H9 (cell line): Measurements from ENCODE around the gene SLC25A17. TPM values are rescaled to one million over a fixed set of nuclear protein-coding genes. Genes with fewer than 3 reads are reported as not detected.

ENCODE experiments used
- DNase-seq: peaks from one replicate; pipeline ENCODE4 v3.0.0-alpha.2; 2017
- H2AFZ ChIP-seq: one replicate; pipeline ENCODE4 v1.6.1; 2013; ENCODE audit warnings: mild to moderate bottlenecking, low read length, control low read depth, moderate library complexity
- H2AK5ac ChIP-seq: 2 replicates; pipeline ENCODE4 v1.6.1; 2013; ENCODE audit warnings: low read length, control low read depth, mixed read lengths; ENCODE audit not compliant: insufficient read length
- H2BK120ac ChIP-seq: one replicate; pipeline ENCODE4 v1.6.1; 2013; ENCODE audit warnings: low read depth, mild to moderate bottlenecking, low read length, control low read depth, inconsistent platforms; ENCODE audit not compliant: poor library complexity, severe bottlenecking
- H2BK12ac ChIP-seq: 2 replicates; pipeline ENCODE4 v1.6.1; 2013; ENCODE audit warnings: low read length, control low read depth, mixed read lengths, low read depth; ENCODE audit not compliant: insufficient read length
- H2BK15ac ChIP-seq: 2 replicates; pipeline ENCODE4 v1.6.1; 2013; ENCODE audit warnings: low read depth, low read length, control low read depth
- H2BK20ac ChIP-seq: one replicate; pipeline ENCODE4 v1.6.1; 2013; ENCODE audit warnings: low read depth, mild to moderate bottlenecking, low read length, control low read depth, inconsistent platforms; ENCODE audit not compliant: poor library complexity, severe bottlenecking
- H2BK5ac ChIP-seq: 2 replicates; pipeline ENCODE4 v1.6.1; 2013; ENCODE audit warnings: low read length, control low read depth, mixed read lengths; ENCODE audit not compliant: insufficient read length
- H3K14ac ChIP-seq: 2 replicates; pipeline ENCODE4 v1.6.1; 2013; ENCODE audit warnings: low read length, control low read depth; ENCODE audit not compliant: insufficient read depth
- H3K18ac ChIP-seq: 2 replicates; pipeline ENCODE4 v1.6.1; 2013; ENCODE audit warnings: low read depth, mild to moderate bottlenecking, mixed read lengths, low read length, control low read depth; ENCODE audit not compliant: insufficient read length
- H3K23ac ChIP-seq: 2 replicates; pipeline ENCODE4 v1.6.1; 2013; ENCODE audit warnings: low read length, control low read depth, mixed read lengths, low read depth; ENCODE audit not compliant: insufficient read length
- H3K23me2 ChIP-seq: 2 replicates; pipeline ENCODE4 v1.6.1; 2013; ENCODE audit warnings: low read depth, mild to moderate bottlenecking, mixed read lengths, low read length, control low read depth; ENCODE audit not compliant: insufficient read length, poor library complexity, severe bottlenecking
- H3K27ac ChIP-seq: 2 replicates; pipeline ENCODE4 v1.5.1; 2013; ENCODE audit warnings: low read length, control low read depth, mixed read lengths, low read depth; ENCODE audit not compliant: insufficient read length
- H3K27me3 ChIP-seq: 2 replicates; pipeline ENCODE4 v1.6.1; 2013; ENCODE audit warnings: low read length, control low read depth, inconsistent platforms; ENCODE audit not compliant: insufficient read depth
- H3K4ac ChIP-seq: 2 replicates; pipeline ENCODE4 v1.6.1; 2013; ENCODE audit warnings: low read depth, mild to moderate bottlenecking, control low read depth, inconsistent platforms, low read length, moderate library complexity
- H3K4me1 ChIP-seq: 2 replicates; pipeline ENCODE4 v1.6.1; 2013; ENCODE audit warnings: low read length, control low read depth, inconsistent platforms; ENCODE audit not compliant: insufficient read depth
- H3K4me2 ChIP-seq: 2 replicates; pipeline ENCODE4 v1.6.1; 2013; ENCODE audit warnings: low read length, control low read depth, mixed read lengths; ENCODE audit not compliant: insufficient read length, insufficient read depth
- H3K56ac ChIP-seq: 2 replicates; pipeline ENCODE4 v1.6.1; 2013; ENCODE audit warnings: low read depth, mild to moderate bottlenecking, mixed read lengths, low read length, control low read depth; ENCODE audit not compliant: insufficient read length
- H3K79me1 ChIP-seq: 2 replicates; pipeline ENCODE4 v1.6.1; 2013; ENCODE audit warnings: low read depth, mild to moderate bottlenecking, moderate library complexity, low read length, control low read depth, inconsistent platforms; ENCODE audit not compliant: insufficient read depth, poor library complexity, severe bottlenecking
- H3K79me2 ChIP-seq: 2 replicates; pipeline ENCODE4 v1.6.1; 2013; ENCODE audit warnings: low read length, control low read depth, inconsistent platforms; ENCODE audit not compliant: insufficient read depth
- H3K9ac ChIP-seq: 2 replicates; pipeline ENCODE4 v1.6.1; 2013; ENCODE audit warnings: low read length, control low read depth, mixed read lengths; ENCODE audit not compliant: insufficient read length; ENCODE audit errors: extremely low read depth
- H3K9me3 ChIP-seq: one replicate; pipeline ENCODE4 v1.6.1; 2013; ENCODE audit warnings: low read depth, low read length, inconsistent platforms; ENCODE audit not compliant: control insufficient read depth
- H3T11ph ChIP-seq: one replicate; pipeline ENCODE4 v1.6.1; 2013; ENCODE audit warnings: mild to moderate bottlenecking, low read length, control low read depth, inconsistent platforms
- H4K20me1 ChIP-seq: one replicate; pipeline ENCODE4 v1.6.1; 2013; ENCODE audit not compliant: control insufficient read depth, insufficient read length, insufficient read depth
- H4K5ac ChIP-seq: 2 replicates; pipeline ENCODE4 v1.6.1; 2013; ENCODE audit warnings: low read depth, mild to moderate bottlenecking, mixed read lengths, low read length, control low read depth; ENCODE audit not compliant: insufficient read length
- H4K8ac ChIP-seq: replicated peaks from 2 replicates; pipeline ENCODE4 v1.6.1; 2013; ENCODE audit warnings: low read length, control low read depth, mixed read lengths, low read depth; ENCODE audit not compliant: insufficient read length
- H4K91ac ChIP-seq: 2 replicates; pipeline ENCODE4 v1.6.1; 2013; ENCODE audit warnings: low read depth, mild to moderate bottlenecking, moderate library complexity, mixed read lengths, low read length, control low read depth; ENCODE audit not compliant: insufficient read length
- H3K27ac Mint-ChIP-seq, 3 experiments: 2 replicates in 2 of 3; 3 replicates in 1 of 3; pipeline ENCODE4 v1.8.0; 2020 to 2021; ENCODE audit warnings: mixed read lengths in 3 of 3, mild to moderate bottlenecking in 1 of 3, moderate library complexity in 1 of 3
- H3K27me3 Mint-ChIP-seq: 2 replicates; pipeline ENCODE4 v1.8.0; 2021; ENCODE audit warnings: low read depth, mild to moderate bottlenecking, moderate library complexity, mixed read lengths
- H3K36me3 Mint-ChIP-seq, 3 experiments: 2 replicates in 2 of 3; 3 replicates in 1 of 3; pipeline ENCODE4 v1.8.0; 2020 to 2021; ENCODE audit warnings: low read depth in 3 of 3, mixed read lengths in 3 of 3; ENCODE audit not compliant: insufficient read depth in 1 of 3
- H3K4me1 Mint-ChIP-seq, 2 experiments: 2 replicates each; pipeline ENCODE4 v1.8.0; 2020; ENCODE audit warnings: mixed read lengths in 2 of 2
- H3K4me3 Mint-ChIP-seq, 2 experiments: 2 replicates in 1 of 2; 3 replicates in 1 of 2; pipeline ENCODE4 v1.8.0; 2020 to 2021; ENCODE audit warnings: mild to moderate bottlenecking in 2 of 2, mixed read lengths in 2 of 2, moderate library complexity in 1 of 2
- H3K9me3 Mint-ChIP-seq, 2 experiments: 2 replicates in 1 of 2; 3 replicates in 1 of 2; pipeline ENCODE4 v1.8.0; 2020; ENCODE audit warnings: mild to moderate bottlenecking in 2 of 2, mixed read lengths in 2 of 2, moderate library complexity in 1 of 2
- CTCF ChIP-seq: fragments of 200-600 bp; sonication (generic); conservative IDR thresholded peaks from 3 replicates; pipeline ENCODE4 v1.8.0; 2021; ENCODE audit warnings: antibody characterized with exemption, mild to moderate bottlenecking
- WGBS: extraction: QIAGEN DNeasy Blood & Tissue Kit; methylation state at CpG from one replicate; pipeline ENCODE4 v1.1.7; 2013; ENCODE audit warnings: missing lambda C conversion rate, low lambda C conversion rate, mixed read lengths; ENCODE audit not compliant: insufficient read length; ENCODE audit errors: extremely low coverage; 5-methylcytosine and 5-hydroxymethylcytosine counted together
- total RNA-seq: library from RNA; stranded (reverse); gene quantifications from 2 replicates; pipeline ENCODE4 v1.2.1, GENCODE V29; 2021

SLC25A17 gene
- total RNA-seq, 1 experiment from 2014 or later: 26.5 TPM

- Mint-ChIP-seq H3K36me3 (peaks cover 4 to 20% (median 16%) of the 10 kb centered on the region in 3 experiments), H3K27me3 (peaks cover 3% of the 10 kb centered on the region), H3K9me3 (peaks cover 19% of the 10 kb centered on the region in 2 experiments), H3K27ac (no peak overlapping the region), H3K4me1 (peaks cover 22 to 27% of the 10 kb centered on the region in 2 experiments), H3K4me3 (no peak overlapping the region)
- Histone ChIP-seq H3K79me1 (no peaks in the 10 kb centered on the region), H2BK15ac (no peak overlapping the region), H4K91ac (no peak overlapping the region), H3K18ac (no peak overlapping the region), H3K14ac (no peak overlapping the region), H2AK5ac (no peak overlapping the region), H3K23me2 (no peaks in the 10 kb centered on the region), H3K79me2 (no peaks in the 10 kb centered on the region), H4K20me1 (no peaks in the 10 kb centered on the region), H4K5ac (no peak overlapping the region), H2BK20ac (no peak overlapping the region), H4K8ac (no peak overlapping the region), H3K27me3 (no peaks in the 10 kb centered on the region), H3T11ph (no peak overlapping the region), H3K9ac (no peak overlapping the region), H2BK5ac (no peak overlapping the region), H3K23ac (no peak overlapping the region), H2AFZ (no peak overlapping the region), H3K4ac (no peak overlapping the region), H3K56ac (no peak overlapping the region), H2BK12ac (no peak overlapping the region), H3K4me2 (no peak overlapping the region), H3K9me3 (peaks cover 8% of the 10 kb centered on the region), H3K4me1 (no peaks in the 10 kb centered on the region; the same call in 1 of the 2 replicates), H2BK120ac (no peak overlapping the region), H3K27ac (no peak overlapping the region)
- no CpG with 5 or more reads among the region's 3 CpGs for WGBS
- no peak for TF ChIP-seq CTCF
- DNase-seq: no peak
Observed at GRCh38 chr22:40751250-40751649, 67.9 kb downstream of the SLC25A17 start.
